Colon (tissue), 2 donors: Measurements from ENCODE around the gene PTPN22.

Experiments used
- FAIRE-seq: peaks from 2 replicates; lab custom pipeline; 2012; peaks lifted over from hg19 to GRCh38; lab: Jason Lieb, UNC
- donor health status: control.
- donor health status: control.

Gene PTPN22

GRCh38 chr1:113797472-113797871 is 74.0 kb downstream of the PTPN22 start:
- no peak for FAIRE-seq

- no peak for FAIRE-seq
Observed at GRCh38 chr1:113793878-113794834, 77.4 kb downstream of the PTPN22 start.

- FAIRE-seq: no peak
Observed at GRCh38 chr1:113792986-113793385, 78.5 kb downstream of the PTPN22 start.

GRCh38 chr1:113792471-113792870 is 79.0 kb downstream of the PTPN22 start:
- no peak for FAIRE-seq

GRCh38 chr1:113788802-113789201 is 82.7 kb downstream of the PTPN22 start:
- FAIRE-seq: no peak

GRCh38 chr1:113787663-113788062 is 83.8 kb downstream of the PTPN22 start:
- no peak for FAIRE-seq

- no peak for FAIRE-seq
Observed at GRCh38 chr1:113786069-113786468, 85.4 kb downstream of the PTPN22 start.

GRCh38 chr1:113784104-113784779 is 87.3 kb downstream of the PTPN22 start:
- no peak for FAIRE-seq

GRCh38 chr1:113783254-113784103 is 88.0 kb downstream of the PTPN22 start:
- FAIRE-seq: no peak

- FAIRE-seq: no peak
Observed at GRCh38 chr1:113782406-113782805, 89.1 kb downstream of the PTPN22 start.

- FAIRE-seq: no peak
Observed at GRCh38 chr1:113780374-113781146, 91.0 kb downstream of the PTPN22 start.

GRCh38 chr1:113779542-113779941 is 92.0 kb downstream of the PTPN22 start:
- FAIRE-seq: no peak

GRCh38 chr1:113777561-113777960 is 94.0 kb downstream of the PTPN22 start:
- no peak for FAIRE-seq

GRCh38 chr1:113770031-113770430 is 101.5 kb downstream of the PTPN22 start:
- FAIRE-seq: no peak

GRCh38 chr1:113769601-113769970 is 101.9 kb downstream of the PTPN22 start:
- FAIRE-seq: no peak

GRCh38 chr1:113768916-113769600 is 102.5 kb downstream of the PTPN22 start:
- no peak for FAIRE-seq

GRCh38 chr1:113765306-113766230 is 105.9 kb downstream of the PTPN22 start:
- FAIRE-seq: no peak
